ENCODE measurements around the gene HTR7. TPM values are rescaled to one million over a fixed set of nuclear protein-coding genes. Genes with fewer than 3 reads are reported as not detected.

The HTR7 gene
- total RNA-seq, 4 donors from 2014 or later = 0.29 to 1.5 (median 0.68) TPM

DNA sequence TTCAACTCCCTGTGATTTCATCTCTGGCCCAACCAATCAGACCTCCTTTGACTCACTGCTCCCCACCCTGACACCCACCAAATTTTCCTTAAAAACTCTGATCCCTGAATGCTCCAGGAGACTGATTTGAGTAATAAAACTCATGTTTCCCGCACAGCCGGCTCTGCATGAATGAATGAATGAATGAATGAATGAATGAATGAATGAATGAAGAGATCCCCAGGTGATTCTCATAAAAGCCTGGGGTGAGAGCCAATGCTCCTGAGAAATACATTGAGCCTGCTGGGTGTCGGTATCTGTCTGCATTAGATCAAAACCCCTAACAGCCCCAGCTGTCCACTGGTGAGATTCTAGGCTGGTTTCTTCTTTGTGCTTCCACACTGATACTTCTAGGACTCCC lies 58.7 kb downstream of the HTR7 start:
- no peak overlapping the region for H3K4me3 ChIP-seq
- no peak overlapping the region for H3K27ac ChIP-seq
- H3K27me3 ChIP-seq = no peaks in the 10 kb centered on the region
- no peak for TF ChIP-seq POLR2A (IDR thresholded peaks at IDR 0.05)
- TF ChIP-seq, protein P1, sequence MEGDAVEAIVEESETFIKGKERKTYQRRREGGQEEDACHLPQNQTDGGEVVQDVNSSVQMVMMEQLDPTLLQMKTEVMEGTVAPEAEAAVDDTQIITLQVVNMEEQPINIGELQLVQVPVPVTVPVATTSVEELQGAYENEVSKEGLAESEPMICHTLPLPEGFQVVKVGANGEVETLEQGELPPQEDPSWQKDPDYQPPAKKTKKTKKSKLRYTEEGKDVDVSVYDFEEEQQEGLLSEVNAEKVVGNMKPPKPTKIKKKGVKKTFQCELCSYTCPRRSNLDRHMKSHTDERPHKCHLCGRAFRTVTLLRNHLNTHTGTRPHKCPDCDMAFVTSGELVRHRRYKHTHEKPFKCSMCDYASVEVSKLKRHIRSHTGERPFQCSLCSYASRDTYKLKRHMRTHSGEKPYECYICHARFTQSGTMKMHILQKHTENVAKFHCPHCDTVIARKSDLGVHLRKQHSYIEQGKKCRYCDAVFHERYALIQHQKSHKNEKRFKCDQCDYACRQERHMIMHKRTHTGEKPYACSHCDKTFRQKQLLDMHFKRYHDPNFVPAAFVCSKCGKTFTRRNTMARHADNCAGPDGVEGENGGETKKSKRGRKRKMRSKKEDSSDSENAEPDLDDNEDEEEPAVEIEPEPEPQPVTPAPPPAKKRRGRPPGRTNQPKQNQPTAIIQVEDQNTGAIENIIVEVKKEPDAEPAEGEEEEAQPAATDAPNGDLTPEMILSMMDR (IDR thresholded peaks at IDR 0.05) = no peak
- no peaks in the 10 kb centered on the region for H3K9me3 ChIP-seq
- intact Hi-C loops (cut with DNase I; ENCODE audit: low total_unique reads) = no loop called here
- no peaks in the 10 kb centered on the region for H3K4me1 ChIP-seq
- no peak for DNase-seq
- H3K36me3 ChIP-seq = no peaks in the 10 kb centered on the region

DNA sequence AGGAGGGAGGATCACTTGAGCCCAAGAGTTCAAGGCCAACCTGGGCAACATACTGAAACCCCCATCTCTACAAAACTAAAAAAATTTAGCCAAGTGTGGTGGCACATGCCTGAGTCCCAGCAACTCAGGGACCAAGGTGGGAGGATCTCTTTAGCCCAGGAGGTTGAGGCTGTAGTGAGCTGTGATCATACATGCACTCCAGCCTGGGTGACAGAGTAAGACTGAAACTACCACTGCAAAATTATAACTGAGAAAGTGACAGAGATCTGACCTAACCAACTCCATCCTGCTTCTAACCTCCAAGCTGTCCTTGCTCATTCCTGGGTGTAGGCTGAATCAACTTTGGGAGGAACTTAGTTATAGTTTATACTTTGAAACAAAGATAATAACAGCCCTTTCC lies 59.4 kb downstream of the HTR7 start:
- no peaks in the 10 kb centered on the region for H3K27me3 ChIP-seq
- intact Hi-C loops (cut with DNase I; ENCODE audit: low total_unique reads) = no loop called here
- no peaks in the 10 kb centered on the region for H3K4me1 ChIP-seq
- no peak overlapping the region for H3K4me3 ChIP-seq
- no peak overlapping the region for H3K27ac ChIP-seq
- no peaks in the 10 kb centered on the region for H3K36me3 ChIP-seq
- no peak for DNase-seq
- TF ChIP-seq POLR2A (IDR thresholded peaks at IDR 0.05) = no peak
- TF ChIP-seq, protein P1 (IDR thresholded peaks at IDR 0.05) = no peak
- no peaks in the 10 kb centered on the region for H3K9me3 ChIP-seq

DNA sequence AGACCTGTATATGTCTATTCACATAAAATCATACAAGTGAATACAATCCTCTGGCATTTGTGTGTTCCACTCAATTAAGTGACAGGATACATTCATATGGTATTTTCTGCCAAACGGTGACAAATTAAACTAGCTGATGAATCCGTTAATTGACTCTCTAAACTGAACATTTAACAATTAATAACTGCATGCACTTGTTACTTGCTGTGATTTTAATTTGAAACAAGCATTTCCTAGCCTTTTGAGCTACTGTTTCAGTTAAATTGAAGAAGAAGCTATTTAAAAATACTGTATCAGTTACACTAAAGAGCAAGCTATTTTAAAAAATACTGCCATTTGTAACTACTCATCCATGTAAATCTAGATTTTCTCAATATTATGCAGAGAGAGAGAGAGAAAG lies 67.4 kb downstream of the HTR7 start:
- H3K4me3 ChIP-seq = no peak overlapping the region
- no peak for DNase-seq
- no peaks in the 10 kb centered on the region for H3K27me3 ChIP-seq
- no peak overlapping the region for H3K27ac ChIP-seq
- TF ChIP-seq, protein P1 (IDR thresholded peaks at IDR 0.05) = no peak
- no peak for TF ChIP-seq POLR2A (IDR thresholded peaks at IDR 0.05)
- no peaks in the 10 kb centered on the region for H3K4me1 ChIP-seq
- H3K9me3 ChIP-seq = no peaks in the 10 kb centered on the region
- intact Hi-C loops (cut with DNase I; ENCODE audit: low total_unique reads) = no loop called here
- no peaks in the 10 kb centered on the region for H3K36me3 ChIP-seq

DNA sequence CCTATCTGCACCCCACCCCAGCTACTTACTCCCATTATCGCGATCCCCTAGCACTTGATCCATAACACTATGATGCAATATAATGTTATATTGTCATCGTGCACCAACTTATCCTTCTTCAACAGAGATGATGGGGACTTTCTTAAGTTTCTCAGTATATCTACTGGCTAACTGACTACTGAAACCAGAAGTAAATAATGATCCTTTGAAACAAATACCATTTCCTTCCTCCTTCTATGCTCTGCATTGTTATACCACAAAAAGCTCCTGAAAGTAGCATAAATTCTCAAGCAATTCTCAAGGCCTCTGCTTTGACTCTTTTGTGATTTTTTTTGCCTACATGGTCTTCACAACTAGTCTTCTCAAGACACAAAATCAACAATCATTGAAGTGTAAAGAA lies 68.9 kb downstream of the HTR7 start:
- Histone ChIP-seq H3K36me3 (no peaks in the 10 kb centered on the region), H3K4me3 (no peak overlapping the region), H3K4me1 (no peaks in the 10 kb centered on the region), H3K9me3 (no peaks in the 10 kb centered on the region), H3K27me3 (no peaks in the 10 kb centered on the region), H3K27ac (no peak overlapping the region)
- DNase-seq = no peak
- no peak for TF ChIP-seq POLR2A (IDR thresholded peaks at IDR 0.05)
- TF ChIP-seq, protein P1 (IDR thresholded peaks at IDR 0.05) = no peak
- intact Hi-C loops (cut with DNase I; ENCODE audit: low total_unique reads) = no loop called here

DNA sequence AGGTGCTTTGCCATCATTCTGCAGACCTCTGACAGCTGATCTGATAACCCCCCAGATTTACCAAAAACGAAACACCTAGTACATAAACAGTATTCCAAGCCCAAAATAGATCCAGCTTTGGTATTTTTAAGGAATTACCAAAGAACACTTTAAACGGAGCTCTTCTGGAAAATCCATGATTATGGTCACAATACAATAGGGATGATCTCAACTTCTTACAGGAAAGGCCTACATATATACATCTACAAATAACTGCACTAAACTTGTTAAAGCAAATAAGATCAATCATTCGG lies 69.7 kb downstream of the HTR7 start:
- H3K27ac ChIP-seq = no peak overlapping the region
- intact Hi-C loops (cut with DNase I; ENCODE audit: low total_unique reads) = no loop called here
- H3K9me3 ChIP-seq = no peaks in the 10 kb centered on the region
- H3K4me3 ChIP-seq = no peak overlapping the region
- no peak for DNase-seq
- no peaks in the 10 kb centered on the region for H3K27me3 ChIP-seq
- TF ChIP-seq, protein P1 (IDR thresholded peaks at IDR 0.05) = no peak
- no peak for TF ChIP-seq POLR2A (IDR thresholded peaks at IDR 0.05)
- no peaks in the 10 kb centered on the region for H3K4me1 ChIP-seq
- H3K36me3 ChIP-seq = no peaks in the 10 kb centered on the region

All from uterus (tissue), 4 donors.